IPS DF 6.9 (cell line): ENCODE data around the gene VPS4B.

ENCODE experiments used
- DNase-seq: peaks from one replicate; pipeline ENCODE4 v3.0.0-alpha.2; 2013; ENCODE audit warnings: low read depth, low spot score
- H3K27ac ChIP-seq: one replicate; pipeline ENCODE4 v1.5.1; 2013; ENCODE audit warnings: low read length, control low read depth
- H3K27me3 ChIP-seq: 2 replicates; pipeline ENCODE4 v1.6.1; 2013; ENCODE audit warnings: mild to moderate bottlenecking, low read length; ENCODE audit not compliant: control insufficient read depth, insufficient read depth
- H3K36me3 ChIP-seq: 2 replicates; pipeline ENCODE4 v1.6.1; 2013; ENCODE audit warnings: low read length; ENCODE audit not compliant: control insufficient read depth, insufficient read depth
- H3K4me1 ChIP-seq: 2 replicates; pipeline ENCODE4 v1.6.1; 2013; ENCODE audit warnings: low read length; ENCODE audit not compliant: control insufficient read depth, insufficient read depth
- H3K4me3 ChIP-seq: 2 replicates; pipeline ENCODE4 v1.5.1; 2013; ENCODE audit warnings: mild to moderate bottlenecking, low read length
- H3K9me3 ChIP-seq: 2 replicates; pipeline ENCODE4 v1.6.1; 2013; ENCODE audit warnings: low read length, inconsistent platforms; ENCODE audit not compliant: control insufficient read depth, insufficient read depth
- WGBS: extraction: QIAGEN DNeasy Blood & Tissue Kit; methylation state at CpG from one replicate; pipeline ENCODE4 v1.1.7; 2013; ENCODE audit warnings: mixed read lengths, missing lambda C conversion rate; ENCODE audit not compliant: insufficient read length, insufficient coverage; 5-methylcytosine and 5-hydroxymethylcytosine counted together

Gene VPS4B

GRCh38 chr18:63451799-63452660 lies 29.8 kb upstream of the VPS4B start:
- no CpG with 5 or more reads among the region's 9 CpGs for WGBS
- H3K4me3 ChIP-seq, result no peak overlapping the region
- no peak for DNase-seq

GRCh38 chr18:63449426-63449825 lies 27.1 kb upstream of the VPS4B start:
- no peaks in the 10 kb centered on the region for H3K36me3 ChIP-seq
- no peak overlapping the region for H3K4me3 ChIP-seq
- no CpG with 5 or more reads among the region's 4 CpGs for WGBS
- H3K27me3 ChIP-seq, result no peaks in the 10 kb centered on the region
- no peak for DNase-seq
- H3K27ac ChIP-seq, result no peak overlapping the region
- H3K4me1 ChIP-seq, result no peaks in the 10 kb centered on the region
- H3K9me3 ChIP-seq, result no peaks in the 10 kb centered on the region

More at GRCh38 chr18:63451799-63452660, 29.8 kb upstream of the VPS4B start:
- no peaks in the 10 kb centered on the region for H3K27me3 ChIP-seq
- no peaks in the 10 kb centered on the region for H3K4me1 ChIP-seq
- no peak overlapping the region for H3K27ac ChIP-seq
- no peaks in the 10 kb centered on the region for H3K9me3 ChIP-seq
- H3K36me3 ChIP-seq, result no peaks in the 10 kb centered on the region

GRCh38 chr18:63447066-63447465 lies 24.8 kb upstream of the VPS4B start:
- Histone ChIP-seq H3K36me3 (no peaks in the 10 kb centered on the region), H3K4me3 (no peak overlapping the region), H3K9me3 (no peaks in the 10 kb centered on the region), H3K27ac (no peak overlapping the region), H3K4me1 (no peaks in the 10 kb centered on the region), H3K27me3 (no peaks in the 10 kb centered on the region)
- DNase-seq, result no peak
- WGBS, result no CpG with 5 or more reads among the region's 5 CpGs

- Histone ChIP-seq H3K9me3 (no peaks in the 10 kb centered on the region), H3K27ac (no peak overlapping the region), H3K4me3 (no peak overlapping the region), H3K36me3 (no peaks in the 10 kb centered on the region), H3K27me3 (no peaks in the 10 kb centered on the region), H3K4me1 (no peaks in the 10 kb centered on the region)
- WGBS, result no CpG with 5 or more reads among the region's 3 CpGs
- no peak for DNase-seq
Measured at GRCh38 chr18:63446266-63446665, 24.0 kb upstream of the VPS4B start.

- H3K4me1 ChIP-seq, result no peaks in the 10 kb centered on the region
- no peak overlapping the region for H3K4me3 ChIP-seq
- H3K9me3 ChIP-seq, result no peaks in the 10 kb centered on the region
- no peaks in the 10 kb centered on the region for H3K36me3 ChIP-seq
- H3K27ac ChIP-seq, result no peak overlapping the region
- no peak for DNase-seq
- WGBS, result no CpG with 5 or more reads among the region's 2 CpGs
- no peaks in the 10 kb centered on the region for H3K27me3 ChIP-seq
Measured at GRCh38 chr18:63445037-63445436, 22.8 kb upstream of the VPS4B start.

- no peaks in the 10 kb centered on the region for H3K4me1 ChIP-seq
Measured at GRCh38 chr18:63444580-63444979, 22.3 kb upstream of the VPS4B start.

GRCh38 chr18:63443829-63444228 lies 21.6 kb upstream of the VPS4B start:
- Histone ChIP-seq H3K9me3 (no peaks in the 10 kb centered on the region), H3K27ac (no peak overlapping the region), H3K36me3 (no peaks in the 10 kb centered on the region), H3K4me1 (no peaks in the 10 kb centered on the region), H3K4me3 (no peak overlapping the region), H3K27me3 (no peaks in the 10 kb centered on the region)
- no CpG with 5 or more reads among the region's 6 CpGs for WGBS
- DNase-seq, result no peak

More at GRCh38 chr18:63444580-63444979, 22.3 kb upstream of the VPS4B start:
- no peak overlapping the region for H3K27ac ChIP-seq
- no peak for DNase-seq
- no peaks in the 10 kb centered on the region for H3K9me3 ChIP-seq
- no CpG with 5 or more reads among the region's 6 CpGs for WGBS
- no peaks in the 10 kb centered on the region for H3K36me3 ChIP-seq
- no peak overlapping the region for H3K4me3 ChIP-seq
- no peaks in the 10 kb centered on the region for H3K27me3 ChIP-seq

- no peak for DNase-seq
- no peak overlapping the region for H3K4me3 ChIP-seq
- WGBS, result no CpG with 5 or more reads among the region's 5 CpGs
- H3K27me3 ChIP-seq, result no peaks in the 10 kb centered on the region
- H3K27ac ChIP-seq, result no peak overlapping the region
- no peaks in the 10 kb centered on the region for H3K36me3 ChIP-seq
- no peaks in the 10 kb centered on the region for H3K9me3 ChIP-seq
- H3K4me1 ChIP-seq, result no peaks in the 10 kb centered on the region
Measured at GRCh38 chr18:63440881-63441280, 18.6 kb upstream of the VPS4B start.

GRCh38 chr18:63440219-63440618 lies 17.9 kb upstream of the VPS4B start:
- H3K4me1 ChIP-seq, result no peaks in the 10 kb centered on the region
- H3K27me3 ChIP-seq, result no peaks in the 10 kb centered on the region
- no peaks in the 10 kb centered on the region for H3K36me3 ChIP-seq
- H3K9me3 ChIP-seq, result no peaks in the 10 kb centered on the region
- DNase-seq, result no peak
- no CpG with 5 or more reads among the region's 1 CpG for WGBS
- H3K4me3 ChIP-seq, result no peak overlapping the region
- H3K27ac ChIP-seq, result no peak overlapping the region

- no peak overlapping the region for H3K27ac ChIP-seq
- no CpG with 5 or more reads among the region's 6 CpGs for WGBS
- DNase-seq, result peak; percentile 60
Measured at GRCh38 chr18:63439334-63439733, 17.1 kb upstream of the VPS4B start.

GRCh38 chr18:63438181-63438580 lies 15.9 kb upstream of the VPS4B start:
- Histone ChIP-seq H3K4me1 (no peaks in the 10 kb centered on the region), H3K9me3 (no peaks in the 10 kb centered on the region), H3K27ac (no peak overlapping the region), H3K4me3 (no peak overlapping the region), H3K36me3 (no peaks in the 10 kb centered on the region), H3K27me3 (no peaks in the 10 kb centered on the region)
- no peak for DNase-seq
- no CpG with 5 or more reads among the region's 2 CpGs for WGBS

More at GRCh38 chr18:63439334-63439733, 17.1 kb upstream of the VPS4B start:
- no peaks in the 10 kb centered on the region for H3K4me1 ChIP-seq
- no peaks in the 10 kb centered on the region for H3K36me3 ChIP-seq
- no peaks in the 10 kb centered on the region for H3K27me3 ChIP-seq
- no peaks in the 10 kb centered on the region for H3K9me3 ChIP-seq
- H3K4me3 ChIP-seq, result no peak overlapping the region
